RPMI7951 (cell line): ENCODE data around the gene STT3B. TPM values are rescaled to one million over a fixed set of nuclear protein-coding genes. Genes with fewer than 3 reads are reported as not detected.

Experiments
- DNase-seq: peaks from one replicate; pipeline ENCODE4 v3.0.0-alpha.2; 2012; ENCODE audit warnings: low read depth
- total RNA-seq: library from RNA; depleted of rRNA; stranded (reverse); fragments of >200 nt; shearing (Covaris generic); gene quantifications from 2 replicates; pipeline ENCODE4 v1.2.3, GENCODE V29; 2014

The STT3B gene
- total RNA-seq, 1 experiment from 2014 or later: 186 TPM

- no peak for DNase-seq
Observed at GRCh38 chr3:31551646-31552045, 18.9 kb downstream of the STT3B start.

GRCh38 chr3:31552103-31552502, 19.4 kb downstream of the STT3B start:
- DNase-seq: no peak

DNA sequence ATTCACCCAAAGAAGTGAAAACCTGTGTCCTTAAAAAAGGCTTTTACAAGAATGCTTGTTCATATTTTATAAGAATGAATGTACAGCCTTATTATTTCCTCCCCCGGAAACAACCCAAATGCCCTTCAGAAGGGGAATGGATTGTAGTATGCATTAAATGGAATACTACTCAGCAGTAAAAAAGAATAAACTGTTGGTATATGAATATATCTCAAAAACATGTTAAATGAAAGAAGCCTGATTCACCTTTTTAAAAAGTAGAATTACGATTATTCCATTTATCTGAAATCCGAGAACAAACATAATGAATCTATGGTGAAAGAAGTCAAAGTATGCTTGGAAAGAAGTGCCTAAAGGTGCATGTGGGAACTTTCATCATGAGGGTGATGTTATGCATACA, 20.5 kb downstream of the STT3B start:
- no peak for DNase-seq

GRCh38 chr3:31555204-31555603, 22.5 kb downstream of the STT3B start:
- no peak for DNase-seq

GRCh38 chr3:31559872-31560534, 27.3 kb downstream of the STT3B start:
- no peak for DNase-seq

GRCh38 chr3:31561891-31562290, 29.2 kb downstream of the STT3B start:
- DNase-seq: no peak

DNA sequence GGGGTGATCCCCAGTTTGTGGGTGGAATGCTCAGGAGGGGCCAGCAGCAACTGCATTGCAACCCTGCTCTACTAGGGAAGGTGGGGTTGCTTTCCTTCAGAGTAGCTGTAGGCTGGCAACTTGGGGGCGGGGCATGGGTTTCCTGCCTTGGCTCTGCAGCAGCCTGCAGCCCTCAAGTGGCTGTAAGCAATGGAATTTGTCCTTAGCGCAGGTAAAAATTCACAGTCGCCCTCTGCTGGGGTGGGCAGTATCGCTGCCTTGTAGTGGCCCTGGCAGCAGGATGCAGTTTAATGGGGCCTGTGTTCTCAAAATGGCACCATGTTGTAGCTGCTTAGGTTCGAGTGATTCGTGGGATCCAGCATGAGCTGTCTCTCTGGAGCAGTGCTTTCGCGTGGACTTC, 29.8 kb downstream of the STT3B start:
- no peak for DNase-seq

- no peak for DNase-seq
Observed at GRCh38 chr3:31565288-31565687, 32.6 kb downstream of the STT3B start.

DNA sequence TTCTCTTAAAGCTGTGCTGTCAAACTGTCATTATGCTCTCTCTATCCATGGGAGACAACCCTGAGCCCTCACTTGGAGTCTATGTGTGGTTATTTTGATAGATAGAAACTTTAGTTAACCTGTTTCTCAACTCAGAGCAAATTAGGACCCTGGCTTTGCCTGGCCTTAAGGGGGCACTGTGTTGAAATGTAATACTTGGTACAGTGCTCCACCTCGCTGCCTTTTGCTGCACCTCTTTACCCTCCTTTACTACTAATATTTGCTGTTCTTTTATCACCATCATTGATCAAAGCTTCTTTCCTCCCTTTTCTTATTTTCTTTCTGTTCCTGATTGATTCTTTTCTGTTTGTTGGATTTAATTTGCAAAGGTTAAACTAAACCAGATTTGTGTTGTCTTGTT, 34.3 kb downstream of the STT3B start:
- DNase-seq: no peak

- DNase-seq: no peak
Observed at GRCh38 chr3:31568649-31569048, 35.9 kb downstream of the STT3B start.

- DNase-seq: no peak
Observed at GRCh38 chr3:31571325-31571724, 38.6 kb downstream of the STT3B start.

DNA sequence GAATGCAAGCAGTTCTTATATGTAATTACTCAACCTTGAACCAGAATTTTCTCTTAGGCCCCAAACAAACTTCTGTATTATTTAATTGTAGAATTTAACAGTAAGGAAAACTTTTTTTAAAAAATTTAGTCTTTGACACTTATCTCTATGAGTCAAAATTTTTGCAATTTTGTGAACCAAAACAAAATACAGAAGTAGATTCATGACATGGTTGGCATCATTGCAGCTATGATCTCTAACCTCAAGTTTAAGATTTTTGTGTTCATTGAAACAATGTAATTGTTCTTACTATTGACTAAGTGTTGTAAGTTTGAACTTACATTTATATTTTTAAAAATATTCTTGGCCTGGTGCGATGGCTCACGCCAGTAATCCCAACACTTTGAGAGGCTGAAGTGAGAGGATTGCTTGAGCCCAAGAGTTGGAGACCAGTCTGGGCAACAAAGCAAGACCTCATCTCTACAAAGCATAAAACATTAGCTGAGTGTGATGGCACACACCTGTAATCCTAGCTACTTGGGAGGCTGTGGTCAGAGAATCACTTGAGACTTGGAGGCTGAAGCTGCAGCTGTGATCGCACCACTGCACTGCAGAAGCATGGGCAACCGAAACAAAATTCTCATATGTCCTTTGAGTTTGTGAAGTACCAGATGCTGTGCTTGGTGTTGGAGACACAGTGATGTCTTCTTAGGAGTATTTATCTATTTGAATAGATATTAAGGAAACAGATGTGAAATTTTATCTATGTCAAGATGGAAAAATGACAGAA, 39.7 kb downstream of the STT3B start:
- DNase-seq: no peak

DNA sequence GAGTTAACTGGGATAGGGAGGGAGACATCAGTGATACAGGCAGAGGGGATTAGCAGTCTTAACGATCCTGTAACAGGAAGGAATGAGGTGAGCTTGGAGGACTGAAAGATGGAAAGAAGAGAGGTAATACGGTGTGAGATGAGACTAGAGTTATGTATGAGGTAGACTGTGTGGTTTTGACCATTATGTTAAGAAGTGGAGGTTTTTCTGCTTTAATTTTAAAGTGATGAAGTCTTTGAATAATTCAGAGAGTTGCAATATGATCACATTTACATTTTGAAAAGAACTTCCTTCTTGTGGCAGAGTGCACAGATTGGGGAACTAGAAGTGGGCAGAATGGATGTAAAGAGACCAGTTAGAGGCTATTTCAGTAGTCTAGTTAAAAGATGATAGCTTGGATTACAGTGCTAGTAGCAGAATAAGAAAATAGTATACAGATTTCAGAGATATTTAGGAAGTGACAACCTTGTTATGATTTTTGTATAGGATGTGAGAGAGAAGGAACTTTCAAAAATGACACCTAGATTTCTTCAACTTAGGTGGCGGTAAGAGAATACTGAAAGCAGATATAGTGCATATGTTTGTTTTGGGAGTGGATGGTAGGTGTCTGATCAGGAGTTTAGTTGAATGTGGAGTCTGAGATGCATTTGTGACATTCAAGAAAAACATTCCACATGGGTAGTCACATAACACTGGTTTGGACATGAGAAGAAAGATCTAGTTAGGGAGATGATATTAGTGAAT, 40.5 kb downstream of the STT3B start:
- DNase-seq: no peak

DNA sequence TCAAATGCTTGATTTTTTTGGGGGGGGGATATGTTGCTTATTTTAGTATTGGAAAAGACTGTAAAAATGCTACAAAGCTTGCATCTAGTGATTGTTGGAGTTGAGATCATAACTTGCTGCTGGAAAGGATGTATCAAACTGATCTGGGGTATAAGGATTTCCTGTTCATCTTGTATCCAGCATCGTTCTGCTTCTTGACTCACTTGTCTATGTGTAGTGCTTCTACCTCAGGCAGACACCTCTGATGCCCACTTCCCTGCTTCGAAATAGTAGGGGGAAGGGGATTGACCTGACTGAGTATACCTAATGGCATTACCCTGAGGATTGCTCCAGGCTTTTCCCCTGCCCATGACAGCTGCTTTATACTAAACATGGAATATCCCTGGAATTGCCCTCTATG, 42.7 kb downstream of the STT3B start:
- DNase-seq: no peak

- no peak for DNase-seq
Observed at GRCh38 chr3:31576521-31576920, 43.8 kb downstream of the STT3B start.

DNA sequence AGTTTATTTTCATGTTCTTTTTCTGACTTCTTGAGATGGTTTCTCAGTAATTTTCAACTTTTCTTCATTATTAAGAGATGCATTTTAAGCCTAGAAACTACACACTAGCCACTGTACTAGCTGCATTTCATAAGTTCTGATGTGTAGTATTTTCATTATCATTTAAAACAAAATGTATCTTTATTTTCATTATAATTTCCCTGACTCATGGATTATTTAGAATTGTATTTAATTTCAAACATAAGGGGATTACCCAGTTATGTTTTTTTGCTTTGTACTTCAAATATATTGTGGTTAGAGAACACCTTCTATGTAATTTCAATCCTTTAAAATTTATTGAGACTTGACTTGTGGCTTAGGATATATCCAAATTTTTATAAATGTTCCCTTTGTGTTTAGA, 44.5 kb downstream of the STT3B start:
- DNase-seq: no peak

GRCh38 chr3:31579828-31580227, 47.1 kb downstream of the STT3B start:
- no peak for DNase-seq

DNA sequence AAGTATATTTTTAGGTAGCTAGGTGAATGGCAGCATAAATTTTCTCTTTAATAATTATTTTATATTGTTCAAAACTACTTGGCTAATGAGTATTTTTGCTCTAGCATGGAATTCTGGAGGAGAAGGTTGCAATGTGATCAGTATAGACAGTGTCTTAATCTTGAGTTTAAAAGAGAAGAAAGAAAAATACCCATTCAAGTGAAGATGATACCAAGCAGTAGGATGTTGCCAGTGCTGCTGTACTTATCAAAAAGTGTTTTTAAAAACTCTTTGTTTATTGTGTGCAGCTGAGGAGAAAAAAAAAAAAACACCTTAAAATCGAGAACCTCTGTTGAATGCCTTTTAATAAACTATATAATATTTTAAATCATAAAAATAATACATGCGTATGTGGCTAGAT, 47.9 kb downstream of the STT3B start:
- no peak for DNase-seq

- DNase-seq: no peak
Observed at GRCh38 chr3:31581660-31582059, 48.9 kb downstream of the STT3B start.

- no peak for DNase-seq
Observed at GRCh38 chr3:31589228-31589627, 56.5 kb downstream of the STT3B start.

DNA sequence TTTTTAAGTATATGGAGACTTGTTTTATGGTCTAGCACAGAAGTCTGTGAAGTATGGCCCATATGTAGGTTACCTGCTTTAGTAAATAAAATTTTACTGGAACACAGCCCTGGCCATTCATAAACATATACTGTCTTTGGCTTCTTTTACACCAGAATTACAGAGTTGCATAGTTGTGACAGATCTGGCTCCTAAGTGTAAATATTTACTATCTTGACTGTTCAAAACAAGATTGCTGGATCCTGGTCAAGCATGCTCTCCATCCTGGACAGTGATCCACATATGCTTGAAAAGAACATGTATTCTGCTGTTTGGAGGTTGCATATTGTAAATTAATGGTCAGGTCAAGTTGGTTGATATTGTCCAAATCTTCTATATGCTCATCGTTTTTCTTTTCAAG, 57.9 kb downstream of the STT3B start:
- no peak for DNase-seq

GRCh38 chr3:31592764-31593163, 60.0 kb downstream of the STT3B start:
- no peak for DNase-seq

DNA sequence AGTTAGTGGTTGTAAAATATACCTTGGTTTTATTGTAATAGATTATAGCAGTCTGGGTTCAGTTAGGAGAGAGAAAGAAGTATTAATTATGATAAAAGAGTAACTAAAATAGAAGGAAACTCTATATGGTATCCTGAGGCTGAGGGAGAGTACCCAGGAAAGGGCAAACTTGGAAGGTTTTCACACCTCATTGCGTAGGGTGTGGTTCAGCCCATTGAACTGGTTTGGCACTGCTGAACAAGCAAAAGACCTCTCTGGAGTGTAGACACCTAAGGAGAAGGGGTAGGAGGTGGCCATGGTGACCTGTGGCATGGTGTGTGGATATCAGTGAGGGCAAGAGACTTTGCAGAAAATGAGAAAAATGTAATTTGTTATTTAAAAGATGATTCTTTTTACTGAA, 63.5 kb downstream of the STT3B start:
- DNase-seq: no peak
